Esophagus (tissue), 2 donors: ENCODE measurements around the gene CD247. TPM values are rescaled to one million over a fixed set of nuclear protein-coding genes. Genes with fewer than 3 reads are reported as not detected.

Source experiments
- H3K27ac ChIP-seq, 2 donors: one replicate each; pipeline ENCODE4 v1.5.1; 2013; ENCODE audit warnings: low read depth in 2 of 2, mild to moderate bottlenecking in 2 of 2, inconsistent platforms in 1 of 2, low read length in 1 of 2, moderate library complexity in 1 of 2
- H3K27me3 ChIP-seq, 2 donors: one replicate each; pipeline ENCODE4 v1.6.1; 2013; ENCODE audit warnings: low read length in 2 of 2, control low read depth in 1 of 2, mild to moderate bottlenecking in 1 of 2; ENCODE audit not compliant: insufficient read depth in 2 of 2, control insufficient read depth in 1 of 2
- H3K36me3 ChIP-seq, 2 donors: one replicate each; pipeline ENCODE4 v1.6.1; 2013; ENCODE audit warnings: low read length in 1 of 2; ENCODE audit not compliant: control insufficient read depth in 2 of 2, insufficient read depth in 2 of 2
- H3K4me1 ChIP-seq, 2 donors: one replicate each; pipeline ENCODE4 v1.6.1; 2013; ENCODE audit warnings: low read length in 1 of 2; ENCODE audit not compliant: control insufficient read depth in 2 of 2, insufficient read depth in 2 of 2
- H3K4me3 ChIP-seq, 2 donors: one replicate each; pipeline ENCODE4 v1.5.1; 2013; ENCODE audit warnings: low read length in 2 of 2, mild to moderate bottlenecking in 2 of 2, low read depth in 1 of 2, moderate library complexity in 1 of 2
- H3K9me3 ChIP-seq, 2 donors: one replicate each; pipeline ENCODE4 v1.6.1; 2013; ENCODE audit warnings: mild to moderate bottlenecking in 2 of 2, low read depth in 1 of 2, low read length in 1 of 2, moderate library complexity in 1 of 2; ENCODE audit not compliant: control insufficient read depth in 2 of 2, insufficient read depth in 1 of 2
- WGBS, 2 donors: extraction: QIAGEN DNeasy Blood & Tissue Kit; methylation state at CpG; one replicate each; pipeline ENCODE4 v1.1.7; 2013; 5-methylcytosine and 5-hydroxymethylcytosine counted together
- polyA plus RNA-seq, 2 donors: library from polyadenylated mRNA; stranded (reverse); fragments of 200-250 nt; gene quantifications; one replicate each; pipeline ENCODE4 v1.2.3, GENCODE V29; 2013
- donor health status: healthy with polysubstance abuse.
- donor health status: Bipolar disorder and iron deficiency.

The CD247 gene
- polyA plus RNA-seq, 2 donors: 1.3 to 1.6 TPM

DNA sequence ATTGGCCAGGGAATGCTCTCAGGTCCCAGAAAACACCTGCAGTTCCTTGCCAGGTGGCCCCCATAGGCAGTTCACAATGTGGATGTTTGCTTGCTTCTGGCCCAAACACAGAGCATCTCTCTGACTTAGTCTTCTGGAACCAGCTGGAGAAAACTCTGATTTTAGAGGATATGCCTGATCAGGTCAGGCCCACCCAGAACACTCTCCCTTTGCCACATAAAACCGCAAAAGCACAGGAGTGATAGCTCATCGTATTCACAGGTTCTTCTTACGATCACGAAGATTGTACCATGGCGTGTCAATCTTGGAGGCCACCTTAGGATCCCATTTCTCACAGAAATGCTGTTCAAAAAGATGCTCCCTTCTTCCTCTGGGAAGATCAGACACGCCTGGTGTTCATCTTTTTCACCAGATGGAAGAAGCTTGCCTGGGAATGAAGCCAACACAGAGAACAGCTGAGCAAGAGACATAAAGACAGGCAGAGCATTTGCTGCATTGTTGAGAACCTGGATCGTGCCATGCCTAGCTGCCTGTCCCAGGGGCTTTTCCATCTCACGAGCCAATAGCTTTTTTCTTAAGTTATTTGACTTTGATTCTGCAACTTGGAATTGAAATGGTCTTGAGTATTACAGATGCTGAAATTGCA, 11.6 kb upstream of the CD247 start:
- no peaks in the 10 kb centered on the region for H3K27me3 ChIP-seq
- H3K27ac ChIP-seq: no peak overlapping the region
- H3K36me3 ChIP-seq: no peaks in the 10 kb centered on the region
- H3K4me1 ChIP-seq: peaks cover 0 to 3% of the 10 kb centered on the region in 2 donors
- 59 to 67% methylated on average over 8 of the region's 8 CpGs for WGBS, 2 donors
- no peak overlapping the region for H3K4me3 ChIP-seq
- no peaks in the 10 kb centered on the region for H3K9me3 ChIP-seq

DNA sequence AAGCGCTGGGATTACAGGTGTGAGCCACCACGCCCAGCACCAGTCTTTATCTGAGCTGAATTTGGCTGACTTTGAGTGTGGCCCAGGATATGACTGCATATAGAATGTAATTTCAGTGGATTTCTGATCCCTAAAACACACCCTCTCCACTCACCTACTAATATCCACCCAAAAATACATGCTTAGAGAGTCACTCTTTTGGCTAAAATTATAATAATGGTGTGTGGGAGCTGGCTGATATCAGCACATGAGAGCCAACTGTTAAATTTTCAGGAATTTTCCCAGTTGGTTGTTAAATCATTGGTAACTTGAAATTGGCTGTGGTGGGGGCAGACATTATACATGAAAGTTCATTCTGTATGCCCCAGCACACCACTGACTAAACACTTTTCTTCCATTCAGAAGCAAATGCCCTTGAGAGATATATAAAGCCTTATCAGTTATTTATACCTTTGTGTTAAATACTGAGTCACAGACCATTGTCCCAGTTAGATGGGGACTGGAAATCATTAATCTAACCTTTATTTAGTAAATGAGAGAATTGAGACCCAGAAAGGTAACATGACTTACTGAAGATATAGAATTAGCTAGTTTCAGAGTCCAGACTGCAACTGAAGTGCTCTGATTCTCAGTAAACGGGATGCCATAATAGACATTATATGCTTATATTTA, 9.9 kb upstream of the CD247 start:
- Histone ChIP-seq H3K9me3 (no peaks in the 10 kb centered on the region), H3K4me1 (no peaks in the 10 kb centered on the region), H3K27me3 (no peaks in the 10 kb centered on the region), H3K36me3 (no peaks in the 10 kb centered on the region), H3K4me3 (no peak overlapping the region), H3K27ac (no peak overlapping the region)
- 82 to 92% methylated on average over 3 of the region's 3 CpGs for WGBS, 2 donors

DNA sequence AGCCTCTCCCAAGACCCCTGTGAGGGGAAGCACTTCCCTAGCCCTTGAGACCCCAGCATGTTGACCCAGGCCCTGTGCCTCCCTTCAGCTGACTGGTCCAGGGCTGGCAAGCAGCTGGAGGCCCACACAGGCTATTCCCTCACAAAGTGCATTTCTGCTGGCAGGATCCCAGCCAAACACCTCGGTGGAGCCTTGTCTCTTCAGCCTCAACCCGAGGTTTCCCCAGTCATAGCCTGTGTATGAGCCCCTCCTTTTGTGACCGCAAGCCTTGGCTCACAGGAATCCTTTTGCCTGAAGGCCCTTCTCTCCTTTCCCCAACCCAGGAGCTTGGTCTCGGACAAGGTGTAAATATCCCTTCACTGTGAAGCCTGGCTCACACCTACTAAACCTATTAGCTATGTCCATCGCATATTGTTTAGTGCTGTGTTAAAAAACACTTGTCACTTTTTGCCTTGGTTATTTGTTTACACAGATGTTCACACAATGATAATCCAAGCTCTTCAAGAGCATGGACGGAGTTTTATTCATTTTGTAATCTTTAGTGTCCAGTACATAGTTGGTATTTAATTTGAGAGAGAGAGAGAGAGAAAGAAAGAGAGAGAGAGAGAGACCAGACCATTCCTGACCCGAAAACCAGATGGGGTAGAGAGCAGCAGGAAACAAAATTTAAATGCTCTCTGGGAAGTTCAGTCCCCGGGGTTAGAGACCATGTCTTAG, 8.5 kb upstream of the CD247 start:
- H3K4me3 ChIP-seq: no peak overlapping the region
- H3K9me3 ChIP-seq: no peaks in the 10 kb centered on the region
- no peak overlapping the region for H3K27ac ChIP-seq
- H3K27me3 ChIP-seq: no peaks in the 10 kb centered on the region
- H3K4me1 ChIP-seq: no peaks in the 10 kb centered on the region
- 67 to 73% methylated on average over 8 of the region's 8 CpGs for WGBS, 2 donors
- no peaks in the 10 kb centered on the region for H3K36me3 ChIP-seq

DNA sequence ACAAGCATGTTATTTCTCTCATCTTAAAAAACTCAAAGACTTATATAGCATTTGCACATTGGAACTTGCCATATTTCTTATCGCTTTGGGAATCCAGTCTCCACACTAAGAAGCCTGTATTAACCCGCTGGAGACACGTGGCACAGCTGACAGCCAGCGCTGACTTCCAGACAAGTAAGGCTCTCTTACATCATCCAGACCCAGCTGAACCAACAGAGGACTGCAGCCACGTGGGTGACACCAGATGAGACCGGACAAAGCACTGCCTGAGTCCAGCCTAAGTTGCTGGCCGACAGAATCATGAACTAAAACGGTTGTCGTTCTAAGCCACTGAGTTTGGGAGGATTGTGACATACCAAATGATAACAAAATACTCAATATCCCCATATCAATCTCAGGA, 6.3 kb upstream of the CD247 start:
- no peak overlapping the region for H3K27ac ChIP-seq
- WGBS, 2 donors: 81 to 89% methylated on average over 9 of the region's 9 CpGs
- H3K9me3 ChIP-seq: no peaks in the 10 kb centered on the region
- no peaks in the 10 kb centered on the region for H3K27me3 ChIP-seq
- no peaks in the 10 kb centered on the region for H3K4me1 ChIP-seq
- H3K4me3 ChIP-seq: no peak overlapping the region
- H3K36me3 ChIP-seq: no peaks in the 10 kb centered on the region

DNA sequence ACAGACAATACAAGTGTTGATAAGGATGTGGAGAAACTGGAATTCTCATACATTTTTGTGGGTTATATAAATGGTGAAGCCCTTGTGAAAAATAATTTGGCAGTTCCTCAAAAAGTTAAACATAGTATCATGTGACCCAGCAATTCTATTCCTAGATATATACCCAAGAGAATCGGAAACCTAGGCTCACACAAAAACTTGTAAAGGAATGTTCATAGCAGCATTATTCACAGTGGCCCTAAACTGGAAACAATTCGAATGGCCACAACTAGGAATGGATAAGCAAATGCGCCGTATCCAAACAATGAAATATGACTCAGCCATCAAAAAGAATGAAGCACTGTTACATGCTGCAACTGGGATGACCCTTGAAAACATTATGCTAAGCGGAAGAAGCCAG, 3.9 kb upstream of the CD247 start:
- 93 to 94% methylated on average over 5 of the region's 5 CpGs for WGBS, 2 donors
- no peak overlapping the region for H3K27ac ChIP-seq
- no peaks in the 10 kb centered on the region for H3K36me3 ChIP-seq
- H3K4me1 ChIP-seq: no peaks in the 10 kb centered on the region
- H3K9me3 ChIP-seq: no peaks in the 10 kb centered on the region
- H3K27me3 ChIP-seq: no peaks in the 10 kb centered on the region
- H3K4me3 ChIP-seq: no peak overlapping the region

DNA sequence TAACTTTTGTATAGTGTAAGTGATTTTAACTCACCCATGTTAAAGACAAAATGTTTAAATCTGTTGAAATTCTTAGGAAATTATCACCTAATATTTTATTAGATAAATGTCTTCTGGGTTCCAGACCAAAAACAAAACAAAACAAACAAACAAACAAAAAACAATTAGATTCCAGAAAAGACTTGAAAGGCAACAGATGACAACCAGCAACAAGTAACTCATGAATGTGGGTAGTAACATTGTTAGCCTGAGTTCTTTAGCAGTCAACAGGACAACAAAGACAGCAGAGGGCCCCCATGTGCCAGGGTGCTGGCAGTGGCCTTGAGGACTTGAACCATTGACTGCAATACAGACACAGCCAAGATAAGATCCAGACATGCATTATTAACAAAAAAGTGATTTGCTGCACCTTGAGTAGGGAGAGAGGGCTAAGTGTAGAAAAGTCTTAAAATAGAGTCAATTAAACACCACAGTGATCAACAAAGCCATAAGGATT, 2.4 kb upstream of the CD247 start:
- H3K36me3 ChIP-seq: no peaks in the 10 kb centered on the region
- H3K4me3 ChIP-seq: no peak overlapping the region
- no peaks in the 10 kb centered on the region for H3K27me3 ChIP-seq
- no peak overlapping the region for H3K27ac ChIP-seq
- no peaks in the 10 kb centered on the region for H3K9me3 ChIP-seq
- no peaks in the 10 kb centered on the region for H3K4me1 ChIP-seq

DNA sequence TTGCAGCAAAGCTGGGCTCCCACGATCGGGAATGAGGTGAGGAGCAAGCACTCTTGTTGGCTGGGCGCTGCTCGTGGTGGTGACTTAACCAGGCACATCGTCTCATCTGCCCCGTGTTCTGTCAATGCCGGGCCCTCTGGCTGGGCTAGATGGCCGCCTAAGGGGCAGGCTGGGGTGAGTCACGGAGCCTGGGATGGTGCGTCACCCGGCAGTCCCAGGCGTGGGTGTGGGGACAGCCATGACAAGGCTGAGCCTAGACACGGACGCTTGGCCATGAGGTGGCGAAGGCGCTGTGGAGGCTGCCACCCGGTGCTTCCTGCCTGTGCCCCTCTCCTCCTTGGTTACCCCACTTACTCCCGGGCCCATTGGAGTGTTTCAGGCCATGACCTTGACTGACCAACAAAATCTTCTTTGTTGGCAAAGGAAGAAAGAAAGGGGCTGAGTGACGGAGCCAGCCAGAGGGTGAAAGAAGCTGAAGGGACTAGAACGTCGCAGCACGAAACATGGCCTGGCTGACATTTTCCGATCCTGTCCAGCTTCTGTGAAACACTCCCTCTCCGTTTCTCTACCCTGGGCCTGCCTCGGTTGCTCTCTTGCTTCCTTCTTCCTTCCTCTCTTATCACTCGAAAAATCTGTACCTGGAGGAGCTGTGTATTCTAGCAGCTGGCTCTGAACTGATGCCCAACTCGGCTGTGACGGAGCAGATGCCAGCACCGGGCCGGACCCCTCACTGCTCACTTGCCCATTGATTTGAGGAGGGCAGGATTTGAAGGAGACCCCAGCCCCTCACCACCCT, 596 bp downstream of the CD247 start:
- H3K4me1 ChIP-seq: no peaks in the 10 kb centered on the region
- peak overlapping the region; percentile 2 to 39 for H3K4me3 ChIP-seq
- no peaks in the 10 kb centered on the region for H3K27me3 ChIP-seq
- H3K9me3 ChIP-seq: no peaks in the 10 kb centered on the region
- WGBS, 2 donors: 79 to 84% methylated on average over 30 of the region's 30 CpGs
- H3K36me3 ChIP-seq: no peaks in the 10 kb centered on the region
- peak overlapping the region; percentile 13 to 40 for H3K27ac ChIP-seq

DNA sequence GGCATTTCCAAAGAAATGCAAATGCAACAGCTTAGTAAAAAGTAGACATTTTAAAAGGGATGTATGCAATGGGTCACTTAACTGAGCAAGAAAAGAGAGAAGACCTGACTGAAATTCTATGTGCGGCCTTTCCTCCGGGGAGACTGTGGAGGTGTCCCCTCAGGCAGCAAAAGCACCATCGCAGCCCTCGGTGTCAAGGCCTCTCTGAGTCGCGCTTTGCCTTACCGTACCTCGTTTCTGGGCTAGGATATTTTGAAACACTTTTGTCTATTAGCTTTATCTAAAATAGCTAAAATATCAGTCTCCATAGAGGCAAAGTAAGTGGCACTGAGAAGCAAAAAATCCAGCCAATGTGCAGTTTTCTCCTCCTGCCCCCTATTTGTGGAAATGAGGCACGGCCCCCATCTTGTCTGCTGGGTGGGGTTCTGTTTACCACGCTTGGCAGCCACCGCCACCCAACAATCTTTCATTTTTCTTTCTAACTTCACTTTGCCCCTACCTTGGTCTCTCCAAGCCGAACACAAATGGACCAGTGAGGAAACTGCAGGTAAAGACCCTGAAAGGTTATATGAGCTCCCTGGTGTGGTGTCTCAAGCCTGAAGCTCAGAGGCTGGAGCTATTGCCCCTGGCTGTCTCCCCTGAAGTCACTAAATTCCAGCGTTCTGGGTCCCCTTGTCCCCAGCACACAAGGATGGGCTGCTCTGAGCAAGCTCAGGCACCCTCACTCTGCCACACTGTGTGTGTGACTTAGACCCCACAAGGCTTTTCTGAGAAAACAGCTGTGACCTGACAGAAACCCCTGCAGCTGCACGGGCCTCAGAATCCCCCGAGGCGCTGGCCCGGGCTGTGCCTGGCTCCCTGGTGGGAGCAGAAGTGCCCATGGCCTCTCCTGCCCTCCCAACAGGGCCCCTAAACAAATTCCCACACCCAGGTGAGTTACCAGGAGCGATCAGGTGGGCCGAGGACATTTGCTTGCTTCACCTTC, 1.6 kb downstream of the CD247 start:
- WGBS, 2 donors: 78 to 80% methylated on average over 19 of the region's 19 CpGs
- Histone ChIP-seq H3K36me3 (no peaks in the 10 kb centered on the region), H3K27ac (peak overlapping the region; percentile 13 to 16), H3K27me3 (no peaks in the 10 kb centered on the region), H3K4me1 (no peaks in the 10 kb centered on the region), H3K4me3 (peak overlapping the region; percentile 2 to 39), H3K9me3 (no peaks in the 10 kb centered on the region)
